GM12878 (cell line): ENCODE measurements around the gene PERM1. TPM values are rescaled to one million over a fixed set of nuclear protein-coding genes. Genes with fewer than 3 reads are reported as not detected.

Experiments
- ATF7 ChIP-seq: fragments of 450-650 bp; IDR thresholded peaks from 2 replicates; pipeline ENCODE4 v1.6.1; 2016; ENCODE audit warnings: low read depth, mild to moderate bottlenecking
- BCL11A ChIP-seq: IDR thresholded peaks from 2 replicates; pipeline ENCODE4 v1.6.1; 2011; ENCODE audit warnings: low read depth, low read length
- BHLHE40 ChIP-seq, 2 experiments: fragments of 450-650 bp in 1 of 2; IDR thresholded peaks; 2 replicates each; pipeline ENCODE4 v1.6.1; 2011 to 2017; ENCODE audit warnings: low read depth in 2 of 2, borderline replicate concordance in 1 of 2, improper control_type of control experiment in 1 of 2, low read length in 1 of 2, mild to moderate bottlenecking in 1 of 2
- CREB1 ChIP-seq: IDR thresholded peaks from 2 replicates; pipeline ENCODE4 v1.6.1; 2012; ENCODE audit warnings: low read depth, mild to moderate bottlenecking, inconsistent platforms
- E2F8 ChIP-seq: fragments of 450-650 bp; IDR thresholded peaks from 2 replicates; pipeline ENCODE4 v1.6.1; 2018; ENCODE audit warnings: mild to moderate bottlenecking, low read depth, moderate library complexity; ENCODE audit not compliant: partially characterized antibody
- EGR1 ChIP-seq, 2 experiments: IDR thresholded peaks; 1 replicate in 1 of 2; 2 replicates in 1 of 2; pipeline ENCODE4 v1.6.1; 2011 to 2012; ENCODE audit warnings: low read depth in 2 of 2, low read length in 2 of 2, borderline replicate concordance in 1 of 2, mild to moderate bottlenecking in 1 of 2, moderate library complexity in 1 of 2
- HDGF ChIP-seq: fragments of 450-650 bp; IDR thresholded peaks from 2 replicates; pipeline ENCODE4 v1.6.1; 2016; ENCODE audit warnings: antibody characterized with exemption
- LARP7 ChIP-seq: fragments of 450-650 bp; IDR thresholded peaks from 2 replicates; pipeline ENCODE4 v1.6.1; 2017; ENCODE audit warnings: mild to moderate bottlenecking
- MYC ChIP-seq: IDR thresholded peaks from 2 replicates; pipeline ENCODE4 v1.6.1; 2011; ENCODE audit warnings: mild to moderate bottlenecking, low read length, moderate library complexity, inconsistent platforms; ENCODE audit not compliant: insufficient read depth, insufficient replicate concordance, insufficient read length, severe bottlenecking
- POLR2A ChIP-seq: IDR thresholded peaks from 2 replicates; pipeline ENCODE4 v1.6.1; 2011; ENCODE audit warnings: low read depth, mild to moderate bottlenecking, low read length
- RCOR1 ChIP-seq: conservative IDR thresholded peaks from 2 replicates; pipeline ENCODE4 v1.6.1; 2012; ENCODE audit warnings: low read depth, low read length, improper control_type of control experiment
- SMC3 ChIP-seq: IDR thresholded peaks from 2 replicates; pipeline ENCODE4 v1.6.1; 2011; ENCODE audit warnings: low read length, improper control_type of control experiment, borderline replicate concordance
- SUZ12 ChIP-seq: fragments of 200-600 bp; sonication (generic); IDR thresholded peaks from one replicate; pipeline ENCODE4 v1.6.1; 2018; ENCODE audit warnings: antibody characterized with exemption, mild to moderate bottlenecking; ENCODE audit not compliant: unreplicated experiment
- TCF7 ChIP-seq: IDR thresholded peaks from 2 replicates; pipeline ENCODE4 v1.6.1; 2014; ENCODE audit warnings: antibody characterized with exemption, borderline replicate concordance
- ZNF384 ChIP-seq: IDR thresholded peaks from 2 replicates; pipeline ENCODE4 v1.6.1; 2012; ENCODE audit warnings: low read depth, mild to moderate bottlenecking, low read length, improper control_type of control experiment, borderline replicate concordance
- polyA plus RNA-seq, 11 experiments: library from polyadenylated mRNA; depleted of rRNA in 4 of 11; unstranded in 6 of 11; stranded (reverse) in 5 of 11; fragments of >200 nt; fragmentation: Nextera tagmentation in 4 of 11; fragmentation: Illumina TruSeq in 1 of 11; extraction: Ambion mirVana in 4 of 11; extraction: Trizol in 1 of 11; gene quantifications; 1 replicate in 1 of 11; 2 replicates in 10 of 11; pipeline versions ENCODE4 v1.2.1 to v1.2.3, GENCODE V29; 2011 to 2016; ENCODE audit warnings: inconsistent platforms in 2 of 11, missing spikeins in 2 of 11, low read depth in 1 of 11
- total RNA-seq, 4 experiments: library from RNA; depleted of rRNA in 3 of 4; stranded (reverse); fragments of >200 nt in 3 of 4; fragmentation: Illumina TruSeq in 1 of 4; extraction: Trizol in 1 of 4; gene quantifications; 2 replicates each; pipeline versions ENCODE4 v1.2.1 to v1.2.3, GENCODE V29; 2013 to 2021
- TF ChIP-seq, protein P1 (sequence below): fragments of 450-650 bp; IDR thresholded peaks from 2 replicates; pipeline ENCODE4 v1.6.1; 2018; ENCODE audit warnings: borderline replicate concordance, mild to moderate bottlenecking; ENCODE audit not compliant: partially characterized antibody
- TF ChIP-seq, protein P2 (sequence below): fragments of 450-650 bp; formaldehyde crosslinking; IDR thresholded peaks from 2 replicates; pipeline ENCODE4 v1.4.0; 2020; ENCODE audit warnings: mild to moderate bottlenecking, moderate library complexity
- TF ChIP-seq, protein P3 (sequence below): fragments of 450-650 bp; IDR thresholded peaks from 2 replicates; pipeline ENCODE4 v1.6.1; 2017; ENCODE audit warnings: borderline replicate concordance

Gene PERM1
- total and polyA plus RNA-seq, 10 of the 15 experiments (the other 5 are each of a cell fraction or from before 2014, with no cell fraction given) = not detected

- TF ChIP-seq E2F8 (no peak), LARP7 (peak; percentile 27; the same call in 1 of the 2 replicates), HDGF (no peak), EGR1 (IDR thresholded peaks at IDR 0.05; ENCODE audit: borderline replicate concordance in 1 of 2, low read depth in 2 of 2, low read length in 2 of 2) (peak in 1 of 2 experiments; percentile 78; a peak in 1 of 3 replicates), POLR2A (peak; percentile 42; the same call in 1 of the 2 replicates), CREB1 (no peak), BHLHE40 (IDR thresholded peaks at IDR 0.05; ENCODE audit: borderline replicate concordance in 1 of 2, low read depth in 2 of 2, low read length in 1 of 2) (peak in 1 of 2 experiments; percentile 46; a peak in 2 of 4 replicates), ATF7 (no peak), SMC3 (no peak), SUZ12 (peak; percentile 85), BCL11A (no peak), TCF7 (no peak), MYC (no peak), ZNF384 (no peak), RCOR1 (no peak)
- TF ChIP-seq, protein P1, sequence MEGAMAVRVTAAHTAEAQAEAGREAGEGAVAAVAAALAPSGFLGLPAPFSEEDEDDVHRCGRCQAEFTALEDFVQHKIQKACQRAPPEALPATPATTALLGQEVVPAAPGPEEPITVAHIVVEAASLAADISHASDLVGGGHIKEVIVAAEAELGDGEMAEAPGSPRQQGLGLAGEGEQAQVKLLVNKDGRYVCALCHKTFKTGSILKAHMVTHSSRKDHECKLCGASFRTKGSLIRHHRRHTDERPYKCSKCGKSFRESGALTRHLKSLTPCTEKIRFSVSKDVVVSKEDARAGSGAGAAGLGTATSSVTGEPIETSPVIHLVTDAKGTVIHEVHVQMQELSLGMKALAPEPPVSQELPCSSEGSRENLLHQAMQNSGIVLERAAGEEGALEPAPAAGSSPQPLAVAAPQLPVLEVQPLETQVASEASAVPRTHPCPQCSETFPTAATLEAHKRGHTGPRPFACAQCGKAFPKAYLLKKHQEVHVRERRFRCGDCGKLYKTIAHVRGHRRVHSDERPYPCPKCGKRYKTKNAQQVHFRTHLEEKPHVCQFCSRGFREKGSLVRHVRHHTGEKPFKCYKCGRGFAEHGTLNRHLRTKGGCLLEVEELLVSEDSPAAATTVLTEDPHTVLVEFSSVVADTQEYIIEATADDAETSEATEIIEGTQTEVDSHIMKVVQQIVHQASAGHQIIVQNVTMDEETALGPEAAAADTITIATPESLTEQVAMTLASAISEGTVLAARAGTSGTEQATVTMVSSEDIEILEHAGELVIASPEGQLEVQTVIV = no peak
- TF ChIP-seq, protein P2, sequence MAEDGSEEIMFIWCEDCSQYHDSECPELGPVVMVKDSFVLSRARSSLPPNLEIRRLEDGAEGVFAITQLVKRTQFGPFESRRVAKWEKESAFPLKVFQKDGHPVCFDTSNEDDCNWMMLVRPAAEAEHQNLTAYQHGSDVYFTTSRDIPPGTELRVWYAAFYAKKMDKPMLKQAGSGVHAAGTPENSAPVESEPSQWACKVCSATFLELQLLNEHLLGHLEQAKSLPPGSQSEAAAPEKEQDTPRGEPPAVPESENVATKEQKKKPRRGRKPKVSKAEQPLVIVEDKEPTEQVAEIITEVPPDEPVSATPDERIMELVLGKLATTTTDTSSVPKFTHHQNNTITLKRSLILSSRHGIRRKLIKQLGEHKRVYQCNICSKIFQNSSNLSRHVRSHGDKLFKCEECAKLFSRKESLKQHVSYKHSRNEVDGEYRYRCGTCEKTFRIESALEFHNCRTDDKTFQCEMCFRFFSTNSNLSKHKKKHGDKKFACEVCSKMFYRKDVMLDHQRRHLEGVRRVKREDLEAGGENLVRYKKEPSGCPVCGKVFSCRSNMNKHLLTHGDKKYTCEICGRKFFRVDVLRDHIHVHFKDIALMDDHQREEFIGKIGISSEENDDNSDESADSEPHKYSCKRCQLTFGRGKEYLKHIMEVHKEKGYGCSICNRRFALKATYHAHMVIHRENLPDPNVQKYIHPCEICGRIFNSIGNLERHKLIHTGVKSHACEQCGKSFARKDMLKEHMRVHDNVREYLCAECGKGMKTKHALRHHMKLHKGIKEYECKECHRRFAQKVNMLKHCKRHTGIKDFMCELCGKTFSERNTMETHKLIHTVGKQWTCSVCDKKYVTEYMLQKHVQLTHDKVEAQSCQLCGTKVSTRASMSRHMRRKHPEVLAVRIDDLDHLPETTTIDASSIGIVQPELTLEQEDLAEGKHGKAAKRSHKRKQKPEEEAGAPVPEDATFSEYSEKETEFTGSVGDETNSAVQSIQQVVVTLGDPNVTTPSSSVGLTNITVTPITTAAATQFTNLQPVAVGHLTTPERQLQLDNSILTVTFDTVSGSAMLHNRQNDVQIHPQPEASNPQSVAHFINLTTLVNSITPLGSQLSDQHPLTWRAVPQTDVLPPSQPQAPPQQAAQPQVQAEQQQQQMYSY (CRISPR knock-in tag) = no peak
- TF ChIP-seq, protein P3, sequence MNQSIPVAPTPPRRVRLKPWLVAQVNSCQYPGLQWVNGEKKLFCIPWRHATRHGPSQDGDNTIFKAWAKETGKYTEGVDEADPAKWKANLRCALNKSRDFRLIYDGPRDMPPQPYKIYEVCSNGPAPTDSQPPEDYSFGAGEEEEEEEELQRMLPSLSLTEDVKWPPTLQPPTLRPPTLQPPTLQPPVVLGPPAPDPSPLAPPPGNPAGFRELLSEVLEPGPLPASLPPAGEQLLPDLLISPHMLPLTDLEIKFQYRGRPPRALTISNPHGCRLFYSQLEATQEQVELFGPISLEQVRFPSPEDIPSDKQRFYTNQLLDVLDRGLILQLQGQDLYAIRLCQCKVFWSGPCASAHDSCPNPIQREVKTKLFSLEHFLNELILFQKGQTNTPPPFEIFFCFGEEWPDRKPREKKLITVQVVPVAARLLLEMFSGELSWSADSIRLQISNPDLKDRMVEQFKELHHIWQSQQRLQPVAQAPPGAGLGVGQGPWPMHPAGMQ = no peak
Measured at GRCh38 chr1:941588-942383, 40.1 kb downstream of the PERM1 start (continued).
